Measurements from ENCODE around the gene CDS1.
"Not testable (repeated sequence)": the region's sequence is repeated elsewhere in the genome, so short reads cannot be mapped to it uniquely, and the experiment has no call there.

CDS1 gene

GRCh38 chr4:84666439-84666838 is 83.5 kb downstream of the CDS1 start:
- in situ Hi-C loops (cut with MboI; ENCODE audit: low sequenced_read_pairs) = no loop called here

GRCh38 chr4:84669201-84669600 is 86.3 kb downstream of the CDS1 start:
- in situ Hi-C loops (cut with MboI; ENCODE audit: low sequenced_read_pairs) = no loop called here

GRCh38 chr4:84672177-84672576 is 89.2 kb downstream of the CDS1 start:
- in situ Hi-C loops (cut with MboI; ENCODE audit: low sequenced_read_pairs) = no loop called here

- in situ Hi-C loops (cut with MboI; ENCODE audit: low sequenced_read_pairs) = no loop called here
Observed at GRCh38 chr4:84673475-84674240, 90.7 kb downstream of the CDS1 start.

- in situ Hi-C loops (cut with MboI; ENCODE audit: low sequenced_read_pairs) = no loop called here
Observed at GRCh38 chr4:84677093-84677492, 94.2 kb downstream of the CDS1 start.

GRCh38 chr4:84677995-84678394 is 95.1 kb downstream of the CDS1 start:
- in situ Hi-C loops (cut with MboI; ENCODE audit: low sequenced_read_pairs) = no loop called here

- in situ Hi-C loops (cut with MboI; ENCODE audit: low sequenced_read_pairs) = no loop called here
Observed at GRCh38 chr4:84678976-84679744, 96.2 kb downstream of the CDS1 start.

- in situ Hi-C loops (cut with MboI; ENCODE audit: low sequenced_read_pairs) = no loop called here
Observed at GRCh38 chr4:84680956-84681355, 98.0 kb downstream of the CDS1 start.

GRCh38 chr4:84681486-84682274 is 98.8 kb downstream of the CDS1 start:
- in situ Hi-C loops (cut with MboI; ENCODE audit: low sequenced_read_pairs) = no loop called here

GRCh38 chr4:84682661-84683060 is 99.7 kb downstream of the CDS1 start:
- in situ Hi-C loops (cut with MboI; ENCODE audit: low sequenced_read_pairs) = not testable (repeated sequence)

GRCh38 chr4:84683064-84683850 is 100.3 kb downstream of the CDS1 start:
- in situ Hi-C loops (cut with MboI; ENCODE audit: low sequenced_read_pairs) = no loop called here

- in situ Hi-C loops (cut with MboI; ENCODE audit: low sequenced_read_pairs) = no loop called here
Observed at GRCh38 chr4:84684361-84684760, 101.4 kb downstream of the CDS1 start.

GRCh38 chr4:84685105-84685504 is 102.2 kb downstream of the CDS1 start:
- in situ Hi-C loops (cut with MboI; ENCODE audit: low sequenced_read_pairs) = no loop called here

- in situ Hi-C loops (cut with MboI; ENCODE audit: low sequenced_read_pairs) = no loop called here
Observed at GRCh38 chr4:84688605-84689004, 105.7 kb downstream of the CDS1 start.

GRCh38 chr4:84689197-84689596 is 106.3 kb downstream of the CDS1 start:
- in situ Hi-C loops (cut with MboI; ENCODE audit: low sequenced_read_pairs) = no loop called here

GRCh38 chr4:84690481-84690880 is 107.6 kb downstream of the CDS1 start:
- in situ Hi-C loops (cut with MboI; ENCODE audit: low sequenced_read_pairs) = no loop called here

- in situ Hi-C loops (cut with MboI; ENCODE audit: low sequenced_read_pairs) = no loop called here
Observed at GRCh38 chr4:84691170-84691691, 108.3 kb downstream of the CDS1 start.

GRCh38 chr4:84691800-84692199 is 108.9 kb downstream of the CDS1 start:
- in situ Hi-C loops (cut with MboI; ENCODE audit: low sequenced_read_pairs) = no loop called here

GRCh38 chr4:84697159-84697558 is 114.2 kb downstream of the CDS1 start:
- in situ Hi-C loops (cut with MboI; ENCODE audit: low sequenced_read_pairs) = no loop called here

- in situ Hi-C loops (cut with MboI; ENCODE audit: low sequenced_read_pairs) = no loop called here
Observed at GRCh38 chr4:84697615-84698201, 114.8 kb downstream of the CDS1 start.
